ENCODE data around the gene SRM. TPM values are rescaled to one million over a fixed set of nuclear protein-coding genes. Genes with fewer than 3 reads are reported as not detected.
A peak's percentile ranks its signal among the peaks of the same experiment; 100 is the strongest.

SRM gene
- total and polyA plus RNA-seq, 2 of the 4 experiments (the other 2 are of a cell fraction) = 23.1 to 160 TPM

DNA sequence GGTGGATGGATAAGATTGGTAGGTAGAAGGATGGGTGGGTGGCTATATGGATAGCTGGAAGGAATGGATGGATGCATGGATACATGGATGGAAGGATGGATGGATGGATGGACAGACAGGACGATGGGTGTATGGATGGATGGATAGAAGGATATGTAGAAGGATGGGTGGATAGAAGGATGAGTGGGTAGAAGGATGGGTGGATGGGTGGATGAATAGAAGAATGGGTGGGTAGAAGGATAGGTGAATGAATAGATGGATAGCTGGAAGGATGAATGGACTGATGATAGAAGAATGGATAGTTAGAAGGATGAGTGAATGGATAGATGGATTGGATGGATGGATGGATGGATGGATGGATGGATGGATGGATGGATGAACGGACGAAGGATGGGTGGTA is 17.8 kb downstream of the SRM start:
- TF ChIP-seq, protein P1, sequence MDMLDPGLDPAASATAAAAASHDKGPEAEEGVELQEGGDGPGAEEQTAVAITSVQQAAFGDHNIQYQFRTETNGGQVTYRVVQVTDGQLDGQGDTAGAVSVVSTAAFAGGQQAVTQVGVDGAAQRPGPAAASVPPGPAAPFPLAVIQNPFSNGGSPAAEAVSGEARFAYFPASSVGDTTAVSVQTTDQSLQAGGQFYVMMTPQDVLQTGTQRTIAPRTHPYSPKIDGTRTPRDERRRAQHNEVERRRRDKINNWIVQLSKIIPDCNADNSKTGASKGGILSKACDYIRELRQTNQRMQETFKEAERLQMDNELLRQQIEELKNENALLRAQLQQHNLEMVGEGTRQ (IDR thresholded peaks at IDR 0.05; ENCODE audit: low read depth, low read length) = no peak
- no peak for TF ChIP-seq MAZ (IDR thresholded peaks at IDR 0.05; ENCODE audit: borderline replicate concordance, low read depth, low read length)
- no peak for TF ChIP-seq MXI1 (IDR thresholded peaks at IDR 0.05; ENCODE audit: borderline replicate concordance, low read depth, low read length)
- no peak for TF ChIP-seq CHD1 (IDR thresholded peaks at IDR 0.05; ENCODE audit: low read depth, low read length)
- no peak for TF ChIP-seq MAFK (IDR thresholded peaks at IDR 0.05; ENCODE audit: low read depth, low read length)
- no peak for TF ChIP-seq RFX5 (IDR thresholded peaks at IDR 0.05; ENCODE audit: low read depth, low read length)
- no peak for TF ChIP-seq NFE2L2 (IDR thresholded peaks at IDR 0.05; ENCODE audit: low read depth, low read length)
- TF ChIP-seq, protein P2, sequence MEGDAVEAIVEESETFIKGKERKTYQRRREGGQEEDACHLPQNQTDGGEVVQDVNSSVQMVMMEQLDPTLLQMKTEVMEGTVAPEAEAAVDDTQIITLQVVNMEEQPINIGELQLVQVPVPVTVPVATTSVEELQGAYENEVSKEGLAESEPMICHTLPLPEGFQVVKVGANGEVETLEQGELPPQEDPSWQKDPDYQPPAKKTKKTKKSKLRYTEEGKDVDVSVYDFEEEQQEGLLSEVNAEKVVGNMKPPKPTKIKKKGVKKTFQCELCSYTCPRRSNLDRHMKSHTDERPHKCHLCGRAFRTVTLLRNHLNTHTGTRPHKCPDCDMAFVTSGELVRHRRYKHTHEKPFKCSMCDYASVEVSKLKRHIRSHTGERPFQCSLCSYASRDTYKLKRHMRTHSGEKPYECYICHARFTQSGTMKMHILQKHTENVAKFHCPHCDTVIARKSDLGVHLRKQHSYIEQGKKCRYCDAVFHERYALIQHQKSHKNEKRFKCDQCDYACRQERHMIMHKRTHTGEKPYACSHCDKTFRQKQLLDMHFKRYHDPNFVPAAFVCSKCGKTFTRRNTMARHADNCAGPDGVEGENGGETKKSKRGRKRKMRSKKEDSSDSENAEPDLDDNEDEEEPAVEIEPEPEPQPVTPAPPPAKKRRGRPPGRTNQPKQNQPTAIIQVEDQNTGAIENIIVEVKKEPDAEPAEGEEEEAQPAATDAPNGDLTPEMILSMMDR (conservative IDR thresholded peaks at IDR 0.05; ENCODE audit: low read depth, low read length) = no peak
- TF ChIP-seq BHLHE40 (IDR thresholded peaks at IDR 0.05; ENCODE audit: low read depth, low read length) = no peak
- no peak for TF ChIP-seq RAD21 (IDR thresholded peaks at IDR 0.05; ENCODE audit: low read length)
- no peak for TF ChIP-seq POLR2A (IDR thresholded peaks at IDR 0.05; ENCODE audit: low read depth, low read length)
- TF ChIP-seq FOS (IDR thresholded peaks at IDR 0.05; ENCODE audit: low read depth, low read length) = no peak
- TF ChIP-seq RCOR1 (IDR thresholded peaks at IDR 0.05; ENCODE audit: insufficient replicate concordance, low read length) = no peak
- TF ChIP-seq CEBPB (IDR thresholded peaks at IDR 0.05; ENCODE audit: low read depth, low read length) = no peak
- Histone ChIP-seq H3K4ac (ENCODE audit: low read depth, low read length) (no peak overlapping the region), H2BK15ac (ENCODE audit: low read depth, low read length) (no peak overlapping the region), H3K79me1 (ENCODE audit: low read depth in 1 of 2, low read length in 2 of 2) (no peaks in the 10 kb centered on the region), H4K20me1 (ENCODE audit: insufficient read depth, low read length) (no peaks in the 10 kb centered on the region), H2BK120ac (ENCODE audit: low read depth, low read length) (no peak overlapping the region), H3K4me3 (ENCODE audit: insufficient read depth, low read depth, low read length) (no peak overlapping the region), H3K9ac (ENCODE audit: low read depth, low read length) (no peak overlapping the region), H3K9me1 (ENCODE audit: insufficient read depth, low read length) (no peaks in the 10 kb centered on the region), H4K8ac (ENCODE audit: low read depth in 2 of 2, low read length in 2 of 2) (no peak overlapping the region), H2AK9ac (replicated peaks; ENCODE audit: low read depth, low read length, poor library complexity) (no peak overlapping the region), H3K4me1 (ENCODE audit: control insufficient read depth, insufficient read depth, low read length) (no peaks in the 10 kb centered on the region), H3K27ac (ENCODE audit: insufficient read depth, low read length) (no peak overlapping the region), H3K4me2 (ENCODE audit: low read depth, low read length) (no peak overlapping the region), H3K36me3 (ENCODE audit: control insufficient read depth, insufficient read depth, low read length) (no peaks in the 10 kb centered on the region), H3K27me3 (ENCODE audit: control insufficient read depth, insufficient read depth, low read length) (peaks cover 6% of the 10 kb centered on the region), H3K18ac (ENCODE audit: low read depth, low read length) (no peak overlapping the region), H2AK5ac (ENCODE audit: low read depth, low read length) (no peak overlapping the region), H3K23ac (ENCODE audit: low read depth, low read length) (no peak overlapping the region), H3K9me3 (ENCODE audit: control insufficient read depth, insufficient read depth, low read length) (no peaks in the 10 kb centered on the region), H4K91ac (ENCODE audit: insufficient read depth, low read depth, low read length) (no peak overlapping the region), H3K56ac (ENCODE audit: extremely low read depth, insufficient read depth, low read length) (no peak overlapping the region), H3K14ac (replicated peaks; ENCODE audit: low read depth, low read length) (no peak overlapping the region), H2BK5ac (ENCODE audit: low read depth, low read length, poor library complexity, severe bottlenecking) (peak overlapping the region; percentile 11), H2BK20ac (ENCODE audit: low read depth, low read length) (no peak overlapping the region), H4K5ac (ENCODE audit: low read depth, low read length) (no peak overlapping the region), H2AFZ (replicated peaks; ENCODE audit: low read length, poor library complexity) (no peak overlapping the region)
- 36% methylated on average over 3 of the region's 3 CpGs; no CpG with 5 or more reads in 1 of the 2 experiments for WGBS, 2 experiments (ENCODE audit: extremely low coverage in 2 of 2, insufficient read length in 1 of 2)
- dilution Hi-C loops (cut with HindIII; ENCODE audit: low sequenced_read_pairs, unreplicated experiment) (no loop called here), in situ Hi-C loops (cut with MboI; ENCODE audit: low sequenced_read_pairs) (no loop called here), intact Hi-C loops (cut with micrococcal nuclease) (no loop called here)
- ChIA-PET POLR2A (ENCODE audit: unreplicated experiment) (no interaction called here), CTCF (no interaction called here)
- no TSS peak for BruUV-seq (replicated peaks)
- DNase-seq = no peak
- no peak for ATAC-seq (ENCODE audit: low read depth)

Data from IMR-90 (cell line).